ENCODE results near the gene PABPN1L. TPM values are rescaled to one million over a fixed set of nuclear protein-coding genes. Genes with fewer than 3 reads are reported as not detected.

The PABPN1L gene
- total RNA-seq, 1 experiment from 2014 or later: 0.57 TPM

DNA sequence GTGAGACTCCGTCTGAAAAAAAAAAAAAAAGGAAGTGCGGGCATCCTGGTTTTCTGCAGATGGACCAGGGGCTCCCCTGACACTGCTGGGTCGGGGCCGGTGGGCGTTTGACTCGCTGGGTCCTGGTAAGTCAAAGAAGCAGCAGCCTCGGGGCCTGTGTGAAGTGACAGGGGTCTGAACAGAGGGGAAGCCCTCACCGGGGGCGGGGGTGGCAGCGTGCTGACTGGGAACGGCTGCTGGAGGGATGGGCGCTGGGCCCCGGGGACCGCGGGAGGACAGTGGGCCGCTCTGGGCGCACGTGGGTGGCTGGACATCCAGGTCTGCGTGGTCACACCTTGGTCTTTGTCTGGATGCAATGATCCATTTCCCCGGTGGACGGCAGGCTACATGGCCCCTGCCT is 17.9 kb downstream of the PABPN1L start:
- ATAC-seq: no peak
- TF ChIP-seq ZFX (IDR thresholded peaks at IDR 0.05) (no peak), CEBPB (IDR thresholded peaks at IDR 0.05; ENCODE audit: low read depth) (no peak), TCF7L2 (IDR thresholded peaks at IDR 0.05; ENCODE audit: borderline replicate concordance, extremely low read depth, insufficient read depth, insufficient read length) (no peak), YY1 (IDR thresholded peaks at IDR 0.05; ENCODE audit: extremely low read depth, insufficient replicate concordance, low read depth, low read length) (no peak), JUND (IDR thresholded peaks at IDR 0.05) (no peak)
- intact Hi-C loops (cut with micrococcal nuclease): no loop called here
- H3K4me3 ChIP-seq (replicated peaks in 1 of 2; ENCODE audit: low read depth in 1 of 2, low read length in 2 of 2): no peak overlapping the region
- H3K27ac ChIP-seq (ENCODE audit: low read depth, low read length): no peak overlapping the region
- no peaks in the 10 kb centered on the region for H4K20me1 ChIP-seq (ENCODE audit: insufficient read depth)
- no peak overlapping the region for H3K9ac ChIP-seq (ENCODE audit: low read length)
- no peaks in the 10 kb centered on the region for H3K36me3 ChIP-seq (ENCODE audit: control insufficient read depth in 1 of 2, insufficient read depth in 2 of 2, low read length in 2 of 2)
- POLR2A ChIA-PET: interaction anchor here (1.1 to 1.7 kb wide), 3 partner anchors 9 to 711 kb away, joined by 3 to 5 read pairs (median 4); partner anchors contain the start of genes APRT, GALNS and TRAPPC2L
- no peaks in the 10 kb centered on the region for H3K9me2 ChIP-seq (ENCODE audit: insufficient read depth)
- no peaks in the 10 kb centered on the region for H3K9me3 ChIP-seq (ENCODE audit: control insufficient read depth in 1 of 2, insufficient read depth in 1 of 2, low read depth in 1 of 2, low read length in 2 of 2)
- CTCF ChIA-PET: no interaction called here
- no peak overlapping the region for H3K4me2 ChIP-seq (ENCODE audit: low read length)
- H3K27me3 ChIP-seq (ENCODE audit: insufficient read depth, low read length): no peaks in the 10 kb centered on the region
- DNase-seq (ENCODE audit: low read depth, low spot score): no peak
- H2AFZ ChIP-seq (ENCODE audit: low read depth, low read length, poor library complexity, severe bottlenecking): no peak overlapping the region
- H3K79me2 ChIP-seq (ENCODE audit: insufficient read depth, low read length): no peaks in the 10 kb centered on the region
- no TSS peak for BruUV-seq (replicated peaks)
- no peaks in the 10 kb centered on the region for H3K4me1 ChIP-seq (ENCODE audit: control insufficient read depth in 1 of 2, insufficient read depth in 2 of 2, low read length in 2 of 2)
- RAD21 ChIA-PET (ENCODE audit: low non-redundant PET in 1 of 2, low total read pairs in 2 of 2, uncharacterized antibody in 2 of 2, unreplicated experiment in 2 of 2): no interaction called here

GRCh38 chr16:88847654-88848053 is 18.8 kb downstream of the PABPN1L start:
- H3K9ac ChIP-seq (ENCODE audit: low read length): no peak overlapping the region
- no peaks in the 10 kb centered on the region for H3K27me3 ChIP-seq (ENCODE audit: insufficient read depth, low read length)
- ChIA-PET RAD21 (ENCODE audit: low non-redundant PET in 1 of 2, low total read pairs in 2 of 2, uncharacterized antibody in 2 of 2, unreplicated experiment in 2 of 2) (no interaction called here), POLR2A (no interaction called here), CTCF (no interaction called here)
- H3K4me2 ChIP-seq (ENCODE audit: low read length): no peak overlapping the region
- no peaks in the 10 kb centered on the region for H3K4me1 ChIP-seq (ENCODE audit: control insufficient read depth in 1 of 2, insufficient read depth in 2 of 2, low read length in 2 of 2)
- BruUV-seq (replicated peaks): no TSS peak
- no peaks in the 10 kb centered on the region for H4K20me1 ChIP-seq (ENCODE audit: insufficient read depth)
- no peak overlapping the region for H3K27ac ChIP-seq (ENCODE audit: low read depth, low read length)
- H3K36me3 ChIP-seq (ENCODE audit: control insufficient read depth in 1 of 2, insufficient read depth in 2 of 2, low read length in 2 of 2): no peaks in the 10 kb centered on the region
- intact Hi-C loops (cut with micrococcal nuclease): no loop called here
- H3K9me3 ChIP-seq (ENCODE audit: control insufficient read depth in 1 of 2, insufficient read depth in 1 of 2, low read depth in 1 of 2, low read length in 2 of 2): no peaks in the 10 kb centered on the region
- H3K9me2 ChIP-seq (ENCODE audit: insufficient read depth): no peaks in the 10 kb centered on the region
- H3K79me2 ChIP-seq (ENCODE audit: insufficient read depth, low read length): no peaks in the 10 kb centered on the region
- no peak overlapping the region for H2AFZ ChIP-seq (ENCODE audit: low read depth, low read length, poor library complexity, severe bottlenecking)
- DNase-seq (ENCODE audit: low read depth, low spot score) (no peak), ATAC-seq (no peak)
- no peak overlapping the region for H3K4me3 ChIP-seq (replicated peaks in 1 of 2; ENCODE audit: low read depth in 1 of 2, low read length in 2 of 2)
- TF ChIP-seq CTCF (IDR thresholded peaks at IDR 0.05 in 2 of 3, conservative IDR thresholded peaks at IDR 0.05 in 1 of 3; ENCODE audit: borderline replicate concordance in 1 of 3, insufficient read depth in 1 of 3, low read depth in 2 of 3, low read length in 2 of 3) (no peak), ELF1 (IDR thresholded peaks at IDR 0.05; ENCODE audit: borderline replicate concordance, low read depth) (no peak), POLR2A (IDR thresholded peaks at IDR 0.05; ENCODE audit: borderline replicate concordance, extremely low read depth, insufficient read depth, insufficient read length) (no peak), EZH2phosphoT487 (IDR thresholded peaks at IDR 0.05; ENCODE audit: borderline replicate concordance) (no peak), POLR2AphosphoS5 (IDR thresholded peaks at IDR 0.05; ENCODE audit: low read depth, low read length) (no peak), TCF7L2 (IDR thresholded peaks at IDR 0.05; ENCODE audit: borderline replicate concordance, extremely low read depth, insufficient read depth, insufficient read length) (no peak), ZNF274 (IDR thresholded peaks at IDR 0.05; ENCODE audit: low read depth, low read length) (no peak)
- TF ChIP-seq, protein P1, sequence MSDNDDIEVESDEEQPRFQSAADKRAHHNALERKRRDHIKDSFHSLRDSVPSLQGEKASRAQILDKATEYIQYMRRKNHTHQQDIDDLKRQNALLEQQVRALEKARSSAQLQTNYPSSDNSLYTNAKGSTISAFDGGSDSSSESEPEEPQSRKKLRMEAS (IDR thresholded peaks at IDR 0.05): no peak
- TF ChIP-seq, protein P2, sequence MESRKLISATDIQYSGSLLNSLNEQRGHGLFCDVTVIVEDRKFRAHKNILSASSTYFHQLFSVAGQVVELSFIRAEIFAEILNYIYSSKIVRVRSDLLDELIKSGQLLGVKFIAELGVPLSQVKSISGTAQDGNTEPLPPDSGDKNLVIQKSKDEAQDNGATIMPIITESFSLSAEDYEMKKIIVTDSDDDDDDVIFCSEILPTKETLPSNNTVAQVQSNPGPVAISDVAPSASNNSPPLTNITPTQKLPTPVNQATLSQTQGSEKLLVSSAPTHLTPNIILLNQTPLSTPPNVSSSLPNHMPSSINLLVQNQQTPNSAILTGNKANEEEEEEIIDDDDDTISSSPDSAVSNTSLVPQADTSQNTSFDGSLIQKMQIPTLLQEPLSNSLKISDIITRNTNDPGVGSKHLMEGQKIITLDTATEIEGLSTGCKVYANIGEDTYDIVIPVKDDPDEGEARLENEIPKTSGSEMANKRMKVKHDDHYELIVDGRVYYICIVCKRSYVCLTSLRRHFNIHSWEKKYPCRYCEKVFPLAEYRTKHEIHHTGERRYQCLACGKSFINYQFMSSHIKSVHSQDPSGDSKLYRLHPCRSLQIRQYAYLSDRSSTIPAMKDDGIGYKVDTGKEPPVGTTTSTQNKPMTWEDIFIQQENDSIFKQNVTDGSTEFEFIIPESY (IDR thresholded peaks at IDR 0.05; ENCODE audit: extremely low read depth, insufficient replicate concordance, low read length): no peak

Data from HCT116 (cell line).